ENCODE data around the gene CDKL2.

CDKL2 gene

GRCh38 chr4:75643651-75644050 lies 13.3 kb upstream of the CDKL2 start:
- no peak for DNase-seq (ENCODE audit: low read depth in 1 of 2, low spot score in 1 of 2)

GRCh38 chr4:75639124-75639695 lies 8.9 kb upstream of the CDKL2 start:
- no peak for DNase-seq (ENCODE audit: low read depth in 1 of 2, low spot score in 1 of 2)

DNA sequence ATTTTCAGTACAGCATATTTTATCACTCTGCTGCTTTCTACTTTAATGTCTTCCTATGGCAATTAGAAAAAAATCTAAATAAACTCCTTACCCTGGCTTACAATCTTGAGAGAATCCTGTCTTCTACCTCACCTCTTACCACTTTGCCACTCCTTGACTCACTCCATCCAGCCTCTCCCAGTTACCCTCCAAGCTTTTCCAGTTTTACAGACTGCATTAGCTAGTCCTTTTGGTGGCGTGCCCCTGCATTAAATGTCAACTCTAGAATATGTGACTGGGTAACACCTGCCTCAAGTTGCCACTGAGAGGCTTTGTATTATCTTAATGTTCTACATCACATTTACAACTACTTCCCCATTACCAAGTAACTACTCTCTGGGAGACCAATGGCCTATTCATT lies 7.5 kb upstream of the CDKL2 start:
- no peak for DNase-seq (ENCODE audit: low read depth in 1 of 2, low spot score in 1 of 2)

DNA sequence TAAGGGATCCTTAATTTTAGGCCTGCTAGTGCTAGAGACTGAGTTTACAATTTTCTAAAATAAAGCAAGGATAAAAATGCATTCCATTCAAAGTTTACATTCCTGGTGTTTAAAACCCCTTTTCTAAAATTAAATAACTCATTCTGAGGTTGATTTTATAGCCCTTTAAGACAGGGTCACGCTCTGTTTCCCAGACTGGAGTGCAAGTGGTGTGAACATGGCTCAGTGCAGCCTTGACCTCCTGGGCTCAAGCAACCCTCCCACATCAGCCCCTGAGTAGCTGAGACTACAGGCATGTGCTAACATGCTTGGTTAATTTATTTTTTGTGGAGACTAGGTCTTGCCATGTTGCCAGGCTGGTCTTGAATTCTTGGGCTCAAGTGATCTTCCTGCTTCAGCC lies 6.8 kb upstream of the CDKL2 start:
- DNase-seq (ENCODE audit: low read depth in 1 of 2, low spot score in 1 of 2), result no peak

- no peak for DNase-seq (ENCODE audit: low read depth in 1 of 2, low spot score in 1 of 2)
These were observed 4.6 kb upstream of the CDKL2 start for GRCh38 chr4:75634951-75635350.

DNA sequence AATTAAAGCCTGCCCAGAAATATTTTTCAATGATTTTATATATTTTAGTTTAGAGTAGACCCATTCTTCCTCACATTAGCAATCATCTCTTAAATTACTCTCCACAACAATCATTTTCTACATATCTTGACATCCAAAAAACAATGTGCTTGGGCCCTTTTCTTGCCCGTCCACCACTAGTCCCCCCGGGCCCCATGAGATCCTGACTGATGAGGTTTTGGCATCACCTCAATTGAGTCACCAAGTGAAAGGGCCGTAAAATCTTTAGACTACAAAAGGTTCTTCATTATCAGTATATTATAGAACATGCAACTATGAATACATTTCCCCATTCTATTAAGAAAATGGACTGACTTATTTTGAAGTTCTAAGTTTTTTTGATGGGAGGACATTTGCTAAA lies 4.0 kb upstream of the CDKL2 start:
- no peak for DNase-seq (ENCODE audit: low read depth in 1 of 2, low spot score in 1 of 2)

DNA sequence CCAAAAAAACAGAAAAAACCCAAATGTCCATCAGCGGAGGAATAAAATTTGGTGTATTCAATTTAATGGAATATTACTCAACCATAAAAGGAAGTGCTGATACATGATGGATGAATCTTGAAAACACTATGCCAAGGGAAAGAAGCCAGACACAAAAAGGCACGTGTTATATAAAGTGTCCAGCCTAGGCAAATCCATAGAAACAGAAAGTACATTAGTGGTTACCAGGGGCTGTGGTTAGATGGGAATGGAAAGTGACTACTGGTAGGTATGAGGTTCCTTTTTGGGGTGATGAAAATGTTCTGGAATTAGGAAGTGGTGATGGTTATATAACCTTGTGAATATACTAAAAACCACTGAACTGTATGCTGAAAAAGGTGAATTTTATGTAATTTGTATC lies 3.5 kb upstream of the CDKL2 start:
- DNase-seq (ENCODE audit: low read depth in 1 of 2, low spot score in 1 of 2), result no peak

DNA sequence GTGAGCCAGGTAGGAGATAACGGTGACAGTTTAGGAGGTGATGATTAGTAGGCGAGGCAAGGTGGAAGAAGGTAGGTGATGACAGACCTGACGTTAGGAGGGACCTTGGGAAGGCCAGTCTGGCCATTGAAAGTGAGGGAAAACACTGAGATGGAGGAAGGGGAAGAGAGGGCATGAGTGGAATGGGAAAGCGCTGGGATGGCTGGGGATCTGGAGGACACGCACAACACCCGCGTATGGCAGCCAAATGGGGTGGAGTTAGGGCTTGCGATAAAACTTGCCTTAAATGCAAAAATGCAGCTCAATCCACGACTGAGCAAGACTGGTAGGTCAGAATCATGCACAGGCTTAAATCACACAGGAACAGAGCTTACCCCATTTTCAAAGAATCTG lies 605 bp upstream of the CDKL2 start:
- no peak for DNase-seq (ENCODE audit: low read depth in 1 of 2, low spot score in 1 of 2)

DNA sequence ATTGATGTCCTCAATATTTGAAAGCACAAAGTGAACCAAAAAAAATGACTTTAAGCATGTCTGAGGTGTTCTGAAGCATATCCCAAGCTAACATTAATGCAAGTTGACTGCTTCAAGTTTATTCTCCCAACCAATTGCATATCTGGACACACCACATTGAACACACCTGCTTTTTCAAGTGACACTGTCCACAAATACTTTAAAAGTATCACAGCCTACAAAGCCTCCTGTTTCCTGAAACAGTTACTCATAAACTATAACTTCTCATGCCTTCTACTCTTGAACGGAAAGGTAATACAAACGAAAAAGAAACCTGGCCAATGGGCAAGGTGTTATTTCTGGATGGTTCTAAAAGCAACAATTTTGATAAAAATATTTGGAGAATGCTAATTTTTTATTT lies 1.1 kb downstream of the CDKL2 start:
- no peak for DNase-seq (ENCODE audit: low read depth in 1 of 2, low spot score in 1 of 2)

DNA sequence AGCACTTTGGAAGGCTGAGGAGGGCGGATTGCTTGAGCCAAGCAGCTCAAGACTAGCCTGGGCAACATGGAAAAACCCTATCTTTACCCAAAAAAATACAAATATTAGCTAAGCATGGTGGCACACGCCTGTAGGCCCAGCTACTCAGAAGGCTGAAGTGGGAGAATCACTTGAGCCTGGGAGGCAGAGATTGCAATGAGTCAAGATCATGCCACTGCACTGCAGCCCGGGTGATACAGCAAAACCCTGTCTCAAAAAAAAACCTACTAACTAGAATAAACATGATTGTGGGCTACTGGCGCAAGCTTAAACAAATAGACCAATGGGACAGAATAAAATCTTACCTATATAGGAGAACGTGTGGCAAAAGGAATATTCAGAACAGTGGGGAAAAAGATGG lies 7.3 kb downstream of the CDKL2 start:
- DNase-seq (ENCODE audit: low read depth in 1 of 2, low spot score in 1 of 2), result no peak

DNA sequence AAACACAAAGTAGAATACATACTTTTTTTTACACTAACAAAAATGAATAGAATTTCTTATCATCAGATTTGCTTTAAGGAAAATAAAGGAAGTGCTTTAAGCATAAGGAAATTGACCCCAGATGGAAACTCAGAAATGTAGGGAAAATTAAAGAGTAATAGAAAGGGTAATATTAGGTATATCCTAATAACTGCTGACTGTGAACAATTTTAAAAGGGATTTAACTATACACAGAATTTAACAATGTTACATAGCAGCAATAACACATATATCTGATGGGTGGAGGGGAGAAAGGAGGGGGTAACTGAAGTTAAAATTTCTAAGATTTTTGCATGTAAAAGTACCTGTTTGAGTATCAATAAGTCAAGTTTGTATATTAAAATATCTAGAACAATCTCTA lies 8.6 kb downstream of the CDKL2 start:
- no peak for DNase-seq (ENCODE audit: low read depth in 1 of 2, low spot score in 1 of 2)

- no peak for DNase-seq (ENCODE audit: low read depth in 1 of 2, low spot score in 1 of 2)
These were observed 18.0 kb downstream of the CDKL2 start for GRCh38 chr4:75612306-75612705.

GRCh38 chr4:75605928-75606327 lies 24.4 kb downstream of the CDKL2 start:
- DNase-seq (ENCODE audit: low read depth in 1 of 2, low spot score in 1 of 2), result no peak

GRCh38 chr4:75599647-75600046 lies 30.7 kb downstream of the CDKL2 start:
- DNase-seq (ENCODE audit: low read depth in 1 of 2, low spot score in 1 of 2), result no peak

DNA sequence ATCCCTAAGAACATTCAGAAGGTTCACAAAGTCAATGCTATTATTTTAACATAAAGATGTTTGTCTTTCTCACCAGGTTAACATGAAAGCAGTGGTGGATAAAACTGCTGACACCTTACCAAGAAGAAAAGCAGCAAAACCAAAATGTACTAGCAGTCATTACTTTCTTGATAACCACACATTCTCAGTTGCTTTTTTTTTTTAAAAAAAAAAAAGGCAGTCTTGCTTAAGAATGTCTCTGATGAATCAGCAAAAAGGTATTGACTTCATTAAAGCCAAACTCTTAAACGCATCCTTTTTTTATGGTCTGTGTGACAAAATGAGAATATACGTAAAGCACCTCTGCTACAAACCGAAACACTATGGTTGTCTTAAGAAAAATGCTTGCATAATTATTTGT lies 31.9 kb downstream of the CDKL2 start:
- DNase-seq (ENCODE audit: low read depth in 1 of 2, low spot score in 1 of 2), result no peak

DNA sequence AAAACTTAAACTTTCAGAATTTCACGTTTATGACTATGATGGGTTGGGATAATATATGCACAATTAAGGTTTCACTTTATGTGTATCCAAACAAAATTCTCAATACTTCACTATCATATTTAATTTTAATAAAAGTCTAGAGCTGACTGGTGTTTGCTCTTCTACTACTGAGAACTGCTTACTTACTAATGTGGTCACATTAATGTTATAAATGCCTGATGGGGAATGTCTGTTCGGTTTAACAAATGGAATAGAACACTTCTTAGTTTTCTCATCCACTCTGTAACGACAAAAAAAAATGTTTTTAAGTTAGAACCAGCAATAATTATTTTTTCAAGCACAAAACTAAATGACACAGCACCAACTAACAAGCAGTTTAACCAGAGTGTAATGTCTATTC lies 34.3 kb downstream of the CDKL2 start:
- DNase-seq (ENCODE audit: low read depth in 1 of 2, low spot score in 1 of 2), result no peak

GRCh38 chr4:75593393-75593792 lies 36.9 kb downstream of the CDKL2 start:
- no peak for DNase-seq (ENCODE audit: low read depth in 1 of 2, low spot score in 1 of 2)

DNA sequence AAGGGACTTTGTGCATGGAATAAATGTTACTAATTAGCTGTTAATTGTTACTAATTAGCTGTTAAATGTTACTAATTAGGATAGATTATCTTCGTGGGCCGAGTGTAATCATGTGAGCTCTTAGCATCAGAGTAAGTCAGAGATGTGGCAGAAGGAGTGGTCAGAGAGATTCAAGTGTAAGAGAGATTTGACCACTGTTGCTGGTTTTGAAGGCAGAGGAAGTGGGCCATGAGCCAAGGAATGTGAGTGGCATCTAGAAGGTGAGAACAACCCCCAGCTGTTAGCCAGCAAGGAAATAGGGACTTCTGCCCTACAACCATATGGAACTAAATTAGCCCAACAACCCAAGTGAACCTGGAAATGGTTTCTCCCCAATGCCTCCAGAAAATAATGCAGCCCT lies 46.3 kb downstream of the CDKL2 start:
- no peak for DNase-seq (ENCODE audit: low read depth in 1 of 2, low spot score in 1 of 2)

DNA sequence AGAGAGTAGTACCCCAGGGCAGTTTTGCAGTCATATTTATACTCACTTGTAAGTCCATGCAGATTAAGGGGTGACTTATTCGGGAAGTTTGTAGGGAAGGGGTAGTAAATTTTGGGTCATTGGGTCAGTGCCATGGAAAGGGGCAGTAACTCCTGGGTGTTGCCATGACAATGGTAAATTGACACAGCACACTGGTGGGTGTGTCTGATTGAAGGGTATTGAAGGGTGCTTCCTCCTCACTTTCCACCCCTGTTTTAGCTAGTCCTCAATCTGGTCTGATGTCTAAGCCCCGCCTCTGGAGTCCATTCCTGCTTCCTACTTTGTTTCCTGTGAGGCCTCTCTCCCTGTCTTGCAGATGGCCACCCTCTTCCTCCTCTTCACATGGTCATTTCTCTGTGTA lies 62.6 kb downstream of the CDKL2 start:
- no peak for DNase-seq (ENCODE audit: low read depth in 1 of 2, low spot score in 1 of 2)

DNA sequence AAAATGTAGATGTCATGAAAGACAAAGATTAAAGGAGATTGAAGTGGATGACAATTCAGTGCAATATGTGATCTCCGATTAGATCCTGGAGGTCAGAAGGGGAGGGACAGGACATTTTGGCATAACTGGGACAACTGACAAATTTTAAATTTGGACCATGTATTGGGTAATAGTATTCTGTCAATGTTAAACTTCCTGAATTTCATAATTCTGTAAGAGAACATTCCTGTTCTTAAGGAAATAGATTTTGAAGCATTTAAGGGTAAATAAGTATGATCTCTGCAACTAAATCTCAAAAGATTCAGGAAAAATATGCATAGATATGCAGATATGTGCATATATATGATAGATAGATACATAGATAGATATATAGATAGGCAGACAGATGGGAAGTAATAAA lies 63.4 kb downstream of the CDKL2 start:
- DNase-seq (ENCODE audit: low read depth in 1 of 2, low spot score in 1 of 2), result no peak

GRCh38 chr4:75565481-75565880 lies 64.8 kb downstream of the CDKL2 start:
- DNase-seq (ENCODE audit: low read depth in 1 of 2, low spot score in 1 of 2), result no peak

DNA sequence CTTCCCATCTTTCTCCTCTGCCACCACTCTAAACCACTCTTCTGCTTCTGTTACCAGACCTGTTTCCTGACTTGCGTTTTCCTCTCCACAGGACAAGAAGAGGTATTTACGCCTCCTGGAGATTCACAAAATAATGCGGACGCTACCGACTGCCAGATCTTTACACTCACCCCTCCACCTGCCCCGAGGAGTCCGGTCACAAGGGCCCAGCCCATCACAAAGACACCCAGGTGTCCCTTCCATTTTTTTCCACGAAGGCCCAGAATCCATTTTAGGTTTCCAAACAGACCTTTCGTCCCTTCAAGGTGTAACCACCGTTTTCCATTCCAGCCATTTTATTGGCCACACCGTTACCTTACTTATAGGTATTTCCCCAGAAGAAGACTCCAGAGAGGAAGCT lies 66.3 kb downstream of the CDKL2 start:
- DNase-seq (ENCODE audit: low read depth in 1 of 2, low spot score in 1 of 2), result no peak

GRCh38 chr4:75561789-75562188 lies 68.5 kb downstream of the CDKL2 start:
- DNase-seq (ENCODE audit: low read depth in 1 of 2, low spot score in 1 of 2), result no peak

DNA sequence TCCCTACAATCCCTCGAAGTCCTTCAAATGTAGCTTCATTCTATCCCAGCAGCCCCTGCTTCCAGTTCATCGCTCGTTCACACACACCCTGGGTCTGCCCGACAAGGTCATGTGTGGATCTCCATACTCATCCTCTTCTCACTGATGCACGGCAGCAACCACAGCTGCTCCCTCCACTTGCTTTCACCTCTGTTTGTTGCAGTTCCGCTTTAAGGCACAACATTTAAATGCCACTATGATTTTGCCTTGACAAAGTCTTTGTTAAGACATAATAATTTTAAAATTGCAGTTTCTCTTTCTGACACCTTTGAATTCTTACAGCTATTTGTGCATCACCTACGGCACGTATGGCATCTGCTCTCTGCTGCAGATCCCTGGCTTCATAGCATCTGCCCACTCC lies 72.6 kb downstream of the CDKL2 start:
- DNase-seq (ENCODE audit: low read depth in 1 of 2, low spot score in 1 of 2), result no peak
